Measurements from ENCODE around the gene TXNRD2.

- TF ChIP-seq CTCF (conservative IDR thresholded peaks at IDR 0.05; ENCODE audit: low read length) (no peak), EZH2phosphoT487 (IDR thresholded peaks at IDR 0.05; ENCODE audit: borderline replicate concordance, low read depth, low read length) (no peak)
These were observed 49.2 kb downstream of the TXNRD2 start for GRCh38 chr22:19892257-19892879.

Data from OCI-LY7 (cell line).